ENCODE results near the gene PALLD. TPM values are rescaled to one million over a fixed set of nuclear protein-coding genes. Genes with fewer than 3 reads are reported as not detected.

The PALLD gene
- total and polyA plus RNA-seq, 2 donors (not counting 3 experiments of a cell fraction or from before 2014, with no cell fraction given), result 13.4 to 48.2 TPM

DNA sequence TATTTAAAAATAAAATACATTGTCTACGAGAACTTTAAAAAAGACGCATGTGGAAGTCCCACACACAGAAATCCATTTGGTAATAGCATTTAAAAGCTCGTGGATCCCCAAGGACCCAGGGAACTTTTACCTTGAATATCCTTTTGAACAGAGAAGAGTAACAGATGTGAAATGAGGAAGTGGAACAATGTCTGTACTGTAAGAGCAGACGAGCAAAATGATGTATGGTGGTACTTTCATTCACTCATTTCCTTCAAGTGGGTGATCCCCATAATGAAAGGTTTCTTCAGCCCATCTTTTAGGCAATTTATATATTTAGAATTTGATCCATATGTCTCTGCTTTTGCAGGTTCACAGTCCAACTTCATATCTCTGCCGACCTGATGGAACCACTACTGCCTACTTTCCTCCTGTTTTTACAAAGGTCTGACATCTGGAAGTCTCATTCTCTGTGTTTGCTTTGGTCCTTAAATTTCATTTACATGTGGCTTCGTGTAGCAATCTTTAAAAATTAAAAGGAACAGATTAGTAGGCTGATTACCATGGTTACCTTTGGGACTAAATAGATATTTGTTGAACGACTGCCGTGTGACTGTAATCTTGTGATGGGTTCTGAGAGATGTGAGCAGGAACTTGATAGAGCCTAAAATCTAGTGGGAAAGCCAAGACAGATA, 188.4 kb downstream of the PALLD start:
- no peak overlapping the region for H3K9ac ChIP-seq (replicated peaks; ENCODE audit: extremely low read depth, insufficient read depth, low read length)
- POLR2A ChIA-PET, result no interaction called here
- CTCF ChIA-PET, result no interaction called here
- BruUV-seq (replicated peaks), result no TSS peak
- TF ChIP-seq GATA2 (IDR thresholded peaks at IDR 0.05; ENCODE audit: insufficient read depth, insufficient read length, low read depth, low read length), result no peak
- TF ChIP-seq POLR2A (IDR thresholded peaks at IDR 0.05; ENCODE audit: low read depth, low read length), result no peak
- TF ChIP-seq, protein P1, sequence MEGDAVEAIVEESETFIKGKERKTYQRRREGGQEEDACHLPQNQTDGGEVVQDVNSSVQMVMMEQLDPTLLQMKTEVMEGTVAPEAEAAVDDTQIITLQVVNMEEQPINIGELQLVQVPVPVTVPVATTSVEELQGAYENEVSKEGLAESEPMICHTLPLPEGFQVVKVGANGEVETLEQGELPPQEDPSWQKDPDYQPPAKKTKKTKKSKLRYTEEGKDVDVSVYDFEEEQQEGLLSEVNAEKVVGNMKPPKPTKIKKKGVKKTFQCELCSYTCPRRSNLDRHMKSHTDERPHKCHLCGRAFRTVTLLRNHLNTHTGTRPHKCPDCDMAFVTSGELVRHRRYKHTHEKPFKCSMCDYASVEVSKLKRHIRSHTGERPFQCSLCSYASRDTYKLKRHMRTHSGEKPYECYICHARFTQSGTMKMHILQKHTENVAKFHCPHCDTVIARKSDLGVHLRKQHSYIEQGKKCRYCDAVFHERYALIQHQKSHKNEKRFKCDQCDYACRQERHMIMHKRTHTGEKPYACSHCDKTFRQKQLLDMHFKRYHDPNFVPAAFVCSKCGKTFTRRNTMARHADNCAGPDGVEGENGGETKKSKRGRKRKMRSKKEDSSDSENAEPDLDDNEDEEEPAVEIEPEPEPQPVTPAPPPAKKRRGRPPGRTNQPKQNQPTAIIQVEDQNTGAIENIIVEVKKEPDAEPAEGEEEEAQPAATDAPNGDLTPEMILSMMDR (IDR thresholded peaks at IDR 0.05; ENCODE audit: extremely low read depth in 1 of 2, insufficient read depth in 1 of 2, low read depth in 1 of 2, low read length in 2 of 2), result no peak
- TF ChIP-seq, protein P2, sequence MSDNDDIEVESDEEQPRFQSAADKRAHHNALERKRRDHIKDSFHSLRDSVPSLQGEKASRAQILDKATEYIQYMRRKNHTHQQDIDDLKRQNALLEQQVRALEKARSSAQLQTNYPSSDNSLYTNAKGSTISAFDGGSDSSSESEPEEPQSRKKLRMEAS (IDR thresholded peaks at IDR 0.05; ENCODE audit: insufficient read depth, insufficient read length), result no peak
- no peak for TF ChIP-seq MYC (IDR thresholded peaks at IDR 0.05; ENCODE audit: low read depth, low read length)
- TF ChIP-seq FOS (IDR thresholded peaks at IDR 0.05; ENCODE audit: borderline replicate concordance, insufficient read depth, low read length), result no peak
- no peak for TF ChIP-seq POLR2AphosphoS5 (IDR thresholded peaks at IDR 0.05; ENCODE audit: insufficient read depth, low read depth, low read length)
- no peak for TF ChIP-seq JUN (IDR thresholded peaks at IDR 0.05; ENCODE audit: borderline replicate concordance, insufficient read depth, insufficient read length, low read depth)
- no peak for TF ChIP-seq EZH2 (IDR thresholded peaks at IDR 0.05; ENCODE audit: borderline replicate concordance, low read depth, low read length, severe bottlenecking)
- no peak overlapping the region for H3K4me2 ChIP-seq (ENCODE audit: insufficient read depth, low read length)
- intact Hi-C loops (cut with micrococcal nuclease), result no loop called here
- dilution Hi-C loops (cut with MboI; ENCODE audit: extremely low pct_ligation_motif_present, low sequenced_read_pairs), result no loop called here
- H3K9me3 ChIP-seq (replicated peaks; ENCODE audit: control insufficient read depth, insufficient read depth, low read length), result no peaks in the 10 kb centered on the region
- H3K36me3 ChIP-seq (ENCODE audit: control insufficient read depth in 2 of 2, extremely low read depth in 1 of 2, insufficient read depth in 2 of 2, low read length in 2 of 2), result no peaks in the 10 kb centered on the region
- H2AFZ ChIP-seq (ENCODE audit: low read depth, low read length), result no peak overlapping the region
- H4K20me1 ChIP-seq (replicated peaks; ENCODE audit: control insufficient read depth, extremely low read depth, insufficient read depth, low read length), result no peaks in the 10 kb centered on the region
- H3K4me3 ChIP-seq (replicated peaks in 1 of 3; ENCODE audit: insufficient read depth in 1 of 3, low read depth in 1 of 3, low read length in 3 of 3), result no peak overlapping the region
- H3K79me2 ChIP-seq (ENCODE audit: control insufficient read depth, insufficient read depth, low read length), result no peaks in the 10 kb centered on the region
- FAIRE-seq (peak; percentile 4), DNase-seq (ENCODE audit: low read depth, low spot score) (no peak)
- H3K27ac ChIP-seq (ENCODE audit: insufficient read depth, low read depth, low read length), result no peak overlapping the region
- H3K4me1 ChIP-seq (ENCODE audit: control insufficient read depth, extremely low read depth, insufficient read depth, low read length), result no peaks in the 10 kb centered on the region
- no peaks in the 10 kb centered on the region for H3K9me1 ChIP-seq (replicated peaks; ENCODE audit: control insufficient read depth, extremely low read depth, insufficient read depth, low read length)
- no peaks in the 10 kb centered on the region for H3K27me3 ChIP-seq (ENCODE audit: control insufficient read depth in 2 of 2, insufficient read depth in 2 of 2, low read length in 2 of 2)

All from endothelial cell of umbilical vein (primary cell).